ENCODE results near the gene HELZ. TPM values are rescaled to one million over a fixed set of nuclear protein-coding genes. Genes with fewer than 3 reads are reported as not detected.

HELZ gene
- total RNA-seq, 4 donors from 2014 or later = 21.0 to 47.0 (median 38.9) TPM

GRCh38 chr17:67056746-67057490 is 188.1 kb downstream of the HELZ start:
- H3K27ac ChIP-seq = peak overlapping the region; percentile 97 to 98 (median 98)
- no peak overlapping the region for H3K4me3 ChIP-seq
- DNase-seq (peak; percentile 75 to 87), ATAC-seq (peak; percentile 94 to 95)
- H3K27me3 ChIP-seq = no peaks in the 10 kb centered on the region
- in situ Hi-C loops (cut with MboI; ENCODE audit: low sequenced_read_pairs in 4 of 4) (no loop called here), intact Hi-C loops (cut with DNase I; ENCODE audit: low total_unique reads) (no loop called here)
- peaks cover 43 to 49% of the 10 kb centered on the region in 2 donors for H3K4me1 ChIP-seq
- no peaks in the 10 kb centered on the region for H3K9me3 ChIP-seq
- peaks cover 0 to 14% of the 10 kb centered on the region in 2 donors for H3K36me3 ChIP-seq
- TF ChIP-seq CTCF (IDR thresholded peaks at IDR 0.05 in 4 of 5, conservative IDR thresholded peaks at IDR 0.05 in 1 of 5) = no peak
- TF ChIP-seq POLR2A (IDR thresholded peaks at IDR 0.05) = peak in 1 of 2 donors; percentile 38

GRCh38 chr17:67055811-67056745 is 188.9 kb downstream of the HELZ start:
- DNase-seq (peak; percentile 72 to 73), ATAC-seq (peak; percentile 78 to 79)
- in situ Hi-C loops (cut with MboI; ENCODE audit: low sequenced_read_pairs in 4 of 4) (no loop called here), intact Hi-C loops (cut with DNase I; ENCODE audit: low total_unique reads) (no loop called here)
- no peaks in the 10 kb centered on the region for H3K9me3 ChIP-seq
- H3K36me3 ChIP-seq = peaks cover 0 to 14% of the 10 kb centered on the region in 2 donors
- TF ChIP-seq POLR2A (IDR thresholded peaks at IDR 0.05) (no peak), CTCF (IDR thresholded peaks at IDR 0.05 in 4 of 5, conservative IDR thresholded peaks at IDR 0.05 in 1 of 5) (no peak)
- peaks cover 51 to 58% of the 10 kb centered on the region in 2 donors for H3K4me1 ChIP-seq
- H3K4me3 ChIP-seq = no peak overlapping the region
- H3K27me3 ChIP-seq = no peaks in the 10 kb centered on the region
- H3K27ac ChIP-seq = peak overlapping the region; percentile 97 to 98 (median 98)

- peaks cover 0 to 14% of the 10 kb centered on the region in 2 donors for H3K36me3 ChIP-seq
- H3K27ac ChIP-seq = peak overlapping the region; percentile 97 to 98 (median 98)
- H3K4me3 ChIP-seq = no peak overlapping the region
- no peak for TF ChIP-seq CTCF (IDR thresholded peaks at IDR 0.05 in 4 of 5, conservative IDR thresholded peaks at IDR 0.05 in 1 of 5)
- TF ChIP-seq POLR2A (IDR thresholded peaks at IDR 0.05) = no peak
- DNase-seq (peak in 1 of 2 donors; percentile 13), ATAC-seq (no peak)
- no peaks in the 10 kb centered on the region for H3K9me3 ChIP-seq
- H3K4me1 ChIP-seq = peaks cover 62 to 68% of the 10 kb centered on the region in 2 donors
- H3K27me3 ChIP-seq = no peaks in the 10 kb centered on the region
- intact Hi-C loops (cut with DNase I; ENCODE audit: low total_unique reads) = no loop called here
- in situ Hi-C loops (cut with MboI; ENCODE audit: low sequenced_read_pairs in 4 of 4) = no loop called here
Measured at GRCh38 chr17:67055041-67055443, 190.0 kb downstream of the HELZ start.

- Histone ChIP-seq H3K27me3 (no peaks in the 10 kb centered on the region), H3K4me3 (no peak overlapping the region), H3K4me1 (peaks cover 66 to 72% of the 10 kb centered on the region in 2 donors), H3K9me3 (no peaks in the 10 kb centered on the region), H3K36me3 (peaks cover 0 to 15% of the 10 kb centered on the region in 2 donors), H3K27ac (peak overlapping the region; percentile 97 to 98 (median 98))
- in situ Hi-C loops (cut with MboI; ENCODE audit: low sequenced_read_pairs in 4 of 4) = no loop called here
- intact Hi-C loops (cut with DNase I; ENCODE audit: low total_unique reads) = no loop called here
- no peak for DNase-seq
- no peak for ATAC-seq
- no peak for TF ChIP-seq CTCF (IDR thresholded peaks at IDR 0.05 in 4 of 5, conservative IDR thresholded peaks at IDR 0.05 in 1 of 5)
- no peak for TF ChIP-seq POLR2A (IDR thresholded peaks at IDR 0.05)
Measured at GRCh38 chr17:67054608-67055007, 190.4 kb downstream of the HELZ start.

All from gastrocnemius medialis (tissue), 4 donors.